IPS-18a (cell line): ENCODE data around the gene MUC21.

Experiments used
- H3K27ac ChIP-seq: one replicate; pipeline ENCODE4 v1.5.1; 2013; ENCODE audit warnings: low read length
- H3K27me3 ChIP-seq: one replicate; pipeline ENCODE4 v1.6.1; 2013; ENCODE audit warnings: mild to moderate bottlenecking, low read length; ENCODE audit not compliant: control insufficient read depth, insufficient read depth
- H3K36me3 ChIP-seq: one replicate; pipeline ENCODE4 v1.6.1; 2013; ENCODE audit warnings: low read depth, low read length; ENCODE audit not compliant: control insufficient read depth
- H3K4me1 ChIP-seq: one replicate; pipeline ENCODE4 v1.6.1; 2013; ENCODE audit warnings: low read depth, low read length; ENCODE audit not compliant: control insufficient read depth
- H3K4me3 ChIP-seq: one replicate; pipeline ENCODE4 v1.5.1; 2013; ENCODE audit warnings: low read length
- H3K9ac ChIP-seq: one replicate; pipeline ENCODE4 v1.6.1; 2013; ENCODE audit warnings: mild to moderate bottlenecking, low read length, moderate library complexity
- H3K9me3 ChIP-seq: one replicate; pipeline ENCODE4 v1.6.1; 2013; ENCODE audit warnings: low read depth, low read length; ENCODE audit not compliant: control insufficient read depth

Gene MUC21

GRCh38 chr6:30983439-30983838 lies at the start of gene MUC21:
TSS of gene MUC21 (plus strand) at chr6:30983718. CDS start at chr6:30983959, 241 bp downstream.
- Histone ChIP-seq H3K4me3 (no peak within 1 kb of the TSS), H3K9me3 (no peaks in the 10 kb centered on the region), H3K4me1 (peaks cover 6% of the 10 kb centered on the region)

GRCh38 chr6:30935018-30935417 lies 48.5 kb upstream of the MUC21 start:
- no peaks in the 10 kb centered on the region for H3K4me1 ChIP-seq
- H3K9me3 ChIP-seq = no peaks in the 10 kb centered on the region
- no peaks in the 10 kb centered on the region for H3K27me3 ChIP-seq
- no peak overlapping the region for H3K4me3 ChIP-seq
- H3K9ac ChIP-seq = no peak overlapping the region
- no peak overlapping the region for H3K27ac ChIP-seq
- H3K36me3 ChIP-seq = no peaks in the 10 kb centered on the region

More at GRCh38 chr6:30983439-30983838, at the start of gene MUC21:
- H3K9ac ChIP-seq = no peak within 1 kb of the TSS
- H3K27me3 ChIP-seq = no peaks in the 10 kb centered on the region
- no peaks in the 10 kb centered on the region for H3K36me3 ChIP-seq
- H3K27ac ChIP-seq = no peak within 1 kb of the TSS

GRCh38 chr6:30937265-30937664 lies 46.3 kb upstream of the MUC21 start:
- Histone ChIP-seq H3K9ac (no peak overlapping the region), H3K27ac (no peak overlapping the region), H3K9me3 (no peaks in the 10 kb centered on the region), H3K36me3 (no peaks in the 10 kb centered on the region), H3K4me1 (peaks cover 7% of the 10 kb centered on the region), H3K27me3 (no peaks in the 10 kb centered on the region), H3K4me3 (no peak overlapping the region)

GRCh38 chr6:30938730-30939129 lies 44.8 kb upstream of the MUC21 start:
- H3K9me3 ChIP-seq = no peaks in the 10 kb centered on the region
- no peak overlapping the region for H3K27ac ChIP-seq
- no peaks in the 10 kb centered on the region for H3K36me3 ChIP-seq
- no peak overlapping the region for H3K9ac ChIP-seq
- no peak overlapping the region for H3K4me3 ChIP-seq
- peaks cover 10% of the 10 kb centered on the region for H3K4me1 ChIP-seq
- H3K27me3 ChIP-seq = no peaks in the 10 kb centered on the region

- H3K27ac ChIP-seq = no peak overlapping the region
- no peaks in the 10 kb centered on the region for H3K36me3 ChIP-seq
- no peak overlapping the region for H3K9ac ChIP-seq
- no peak overlapping the region for H3K4me3 ChIP-seq
- no peaks in the 10 kb centered on the region for H3K27me3 ChIP-seq
- H3K9me3 ChIP-seq = no peaks in the 10 kb centered on the region
- H3K4me1 ChIP-seq = peaks cover 10% of the 10 kb centered on the region
Observed at GRCh38 chr6:30939473-30939872, 44.0 kb upstream of the MUC21 start.

GRCh38 chr6:30940361-30940986 lies 43.0 kb upstream of the MUC21 start, which contains the start of gene MUCL3:
TSS of gene MUCL3 (plus strand) at chr6:30940973. CDS start at chr6:30941000, 27 bp downstream.
- Histone ChIP-seq H3K27me3 (no peaks in the 10 kb centered on the region), H3K9ac (no peak within 1 kb of the TSS), H3K4me1 (peaks cover 10% of the 10 kb centered on the region), H3K9me3 (no peaks in the 10 kb centered on the region), H3K27ac (no peak within 1 kb of the TSS), H3K36me3 (no peaks in the 10 kb centered on the region), H3K4me3 (no peak within 1 kb of the TSS)

GRCh38 chr6:30942338-30943060 lies 41.0 kb upstream of the MUC21 start:
- Histone ChIP-seq H3K9ac (no peak overlapping the region), H3K4me1 (peaks cover 10% of the 10 kb centered on the region), H3K9me3 (no peaks in the 10 kb centered on the region), H3K4me3 (peak overlapping the region; percentile 26), H3K27ac (no peak overlapping the region), H3K36me3 (no peaks in the 10 kb centered on the region), H3K27me3 (no peaks in the 10 kb centered on the region)

- no peaks in the 10 kb centered on the region for H3K9me3 ChIP-seq
- no peak overlapping the region for H3K27ac ChIP-seq
- H3K36me3 ChIP-seq = no peaks in the 10 kb centered on the region
- no peak overlapping the region for H3K9ac ChIP-seq
- H3K4me1 ChIP-seq = peaks cover 10% of the 10 kb centered on the region
- no peak overlapping the region for H3K4me3 ChIP-seq
- H3K27me3 ChIP-seq = no peaks in the 10 kb centered on the region
Observed at GRCh38 chr6:30944051-30944450, 39.5 kb upstream of the MUC21 start.

- Histone ChIP-seq H3K9ac (no peak overlapping the region), H3K36me3 (no peaks in the 10 kb centered on the region), H3K27ac (no peak overlapping the region), H3K4me1 (peaks cover 10% of the 10 kb centered on the region), H3K9me3 (no peaks in the 10 kb centered on the region), H3K27me3 (no peaks in the 10 kb centered on the region), H3K4me3 (no peak overlapping the region)
Observed at GRCh38 chr6:30945281-30945680, 38.2 kb upstream of the MUC21 start.

GRCh38 chr6:30947231-30947630 lies 36.3 kb upstream of the MUC21 start:
- Histone ChIP-seq H3K36me3 (no peaks in the 10 kb centered on the region), H3K27me3 (no peaks in the 10 kb centered on the region), H3K4me1 (peaks cover 3% of the 10 kb centered on the region), H3K4me3 (no peak overlapping the region), H3K27ac (no peak overlapping the region), H3K9ac (no peak overlapping the region), H3K9me3 (no peaks in the 10 kb centered on the region)

GRCh38 chr6:30948811-30949210 lies 34.7 kb upstream of the MUC21 start:
- H3K4me3 ChIP-seq = no peak overlapping the region
- H3K27me3 ChIP-seq = no peaks in the 10 kb centered on the region
- H3K27ac ChIP-seq = no peak overlapping the region

More at GRCh38 chr6:30948811-30949210, 34.7 kb upstream of the MUC21 start:
- no peaks in the 10 kb centered on the region for H3K4me1 ChIP-seq
- no peak overlapping the region for H3K9ac ChIP-seq
- H3K9me3 ChIP-seq = no peaks in the 10 kb centered on the region
- H3K36me3 ChIP-seq = no peaks in the 10 kb centered on the region
